NCI-H748 treated with DMSO at 0.1 percent for 48 hours (cell line): ENCODE data around the gene RSU1.

Experiments
- DNase-seq: peaks from one replicate; lab custom pipeline; 2025; lab: John Stamatoyannopoulos, UW

Gene RSU1

GRCh38 chr10:16822027-16822426 lies 4.8 kb upstream of the RSU1 start:
- DNase-seq, result no peak

GRCh38 chr10:16820421-16820820 lies 3.2 kb upstream of the RSU1 start:
- DNase-seq, result no peak

- DNase-seq, result no peak
Observed at GRCh38 chr10:16820018-16820417, 2.8 kb upstream of the RSU1 start.

GRCh38 chr10:16819436-16819835 lies 2.2 kb upstream of the RSU1 start:
- no peak for DNase-seq

- DNase-seq, result no peak
Observed at GRCh38 chr10:16819026-16819425, 1.8 kb upstream of the RSU1 start.

- no peak for DNase-seq
Observed at GRCh38 chr10:16816830-16817124, 447 bp downstream of the RSU1 start.

- no peak for DNase-seq
Observed at GRCh38 chr10:16816171-16816570, 1.1 kb downstream of the RSU1 start.

- DNase-seq, result no peak
Observed at GRCh38 chr10:16814012-16814411, 3.2 kb downstream of the RSU1 start.

GRCh38 chr10:16812676-16813075 lies 4.5 kb downstream of the RSU1 start:
- DNase-seq, result no peak

- no peak for DNase-seq
Observed at GRCh38 chr10:16811765-16812164, 5.5 kb downstream of the RSU1 start.

GRCh38 chr10:16811292-16811691 lies 5.9 kb downstream of the RSU1 start:
- DNase-seq, result no peak

GRCh38 chr10:16809074-16809718 lies 8.0 kb downstream of the RSU1 start:
- peak; percentile 9 for DNase-seq

GRCh38 chr10:16804123-16804522 lies 13.1 kb downstream of the RSU1 start:
- no peak for DNase-seq

- DNase-seq, result no peak
Observed at GRCh38 chr10:16803464-16803863, 13.8 kb downstream of the RSU1 start.

GRCh38 chr10:16799621-16800020 lies 17.6 kb downstream of the RSU1 start:
- no peak for DNase-seq

GRCh38 chr10:16798571-16798970 lies 18.7 kb downstream of the RSU1 start:
- DNase-seq, result no peak

- DNase-seq, result no peak
Observed at GRCh38 chr10:16795410-16796073, 21.7 kb downstream of the RSU1 start.

- no peak for DNase-seq
Observed at GRCh38 chr10:16794005-16794404, 23.2 kb downstream of the RSU1 start.

GRCh38 chr10:16792675-16793074 lies 24.5 kb downstream of the RSU1 start:
- DNase-seq, result no peak

- no peak for DNase-seq
Observed at GRCh38 chr10:16789765-16790164, 27.5 kb downstream of the RSU1 start.

- DNase-seq, result no peak
Observed at GRCh38 chr10:16789261-16789660, 28.0 kb downstream of the RSU1 start.

- no peak for DNase-seq
Observed at GRCh38 chr10:16788778-16789177, 28.4 kb downstream of the RSU1 start.

- no peak for DNase-seq
Observed at GRCh38 chr10:16788125-16788524, 29.1 kb downstream of the RSU1 start.

GRCh38 chr10:16787361-16787791 lies 29.8 kb downstream of the RSU1 start:
- DNase-seq, result no peak
